Measurements from ENCODE around the gene RDH5. TPM values are rescaled to one million over a fixed set of nuclear protein-coding genes. Genes with fewer than 3 reads are reported as not detected.

Gene RDH5
- total RNA-seq, 1 experiment from 2014 or later: 5.8 TPM

GRCh38 chr12:55692631-55693322 lies 27.4 kb upstream of the RDH5 start:
- no peaks in the 10 kb centered on the region for H3K4me1 Mint-ChIP-seq
- POLR2A ChIA-PET: no interaction called here
- CTCF ChIA-PET: no interaction called here
- no peaks in the 10 kb centered on the region for H3K9me3 Mint-ChIP-seq
- no peak overlapping the region for H3K4me3 Mint-ChIP-seq
- peaks cover 26% of the 10 kb centered on the region for H3K36me3 Mint-ChIP-seq
- no peak overlapping the region for H3K27ac Mint-ChIP-seq
- TF ChIP-seq ZNF219 (CRISPR knock-in tag; IDR thresholded peaks at IDR 0.05; ENCODE audit: borderline replicate concordance) (no peak), TEAD4 (CRISPR knock-in tag; IDR thresholded peaks at IDR 0.05) (no peak), USF1 (CRISPR knock-in tag; IDR thresholded peaks at IDR 0.05) (no peak), MYBL2 (CRISPR knock-in tag; IDR thresholded peaks at IDR 0.05) (no peak), NR2C2 (CRISPR knock-in tag; IDR thresholded peaks at IDR 0.05) (no peak), CREB1 (CRISPR knock-in tag; IDR thresholded peaks at IDR 0.05) (no peak)
- no peak for ATAC-seq
- no peaks in the 10 kb centered on the region for H3K27me3 Mint-ChIP-seq (ENCODE audit: low read depth)
- DNase-seq (ENCODE audit: low spot score): no peak

GRCh38 chr12:55693323-55694187 lies 26.6 kb upstream of the RDH5 start:
- no peak overlapping the region for H3K4me3 Mint-ChIP-seq
- ChIA-PET CTCF (interaction anchor here (0.6 to 1.0 kb wide), 3 partner anchors 12 to 14 kb away, joined by 3 read pairs; partner anchors contain the start of gene ITGA7), POLR2A (no interaction called here)
- H3K27me3 Mint-ChIP-seq (ENCODE audit: low read depth): no peaks in the 10 kb centered on the region
- H3K27ac Mint-ChIP-seq: no peak overlapping the region
- no peaks in the 10 kb centered on the region for H3K4me1 Mint-ChIP-seq
- H3K9me3 Mint-ChIP-seq: no peaks in the 10 kb centered on the region
- TF ChIP-seq ZNF425 (CRISPR knock-in tag; conservative IDR thresholded peaks at IDR 0.05): no peak
- no peak for TF ChIP-seq ZNF138 (CRISPR knock-in tag; conservative IDR thresholded peaks at IDR 0.05)
- TF ChIP-seq ZNF263 (CRISPR knock-in tag; IDR thresholded peaks at IDR 0.05; ENCODE audit: low read depth): no peak
- TF ChIP-seq AR (CRISPR knock-in tag; IDR thresholded peaks at IDR 0.05): no peak
- TF ChIP-seq ELF4 (CRISPR knock-in tag; IDR thresholded peaks at IDR 0.05; ENCODE audit: low read depth): no peak
- peaks cover 24% of the 10 kb centered on the region for H3K36me3 Mint-ChIP-seq
- DNase-seq (ENCODE audit: low spot score): no peak
- ATAC-seq: no peak

GRCh38 chr12:55694188-55694515 lies 26.0 kb upstream of the RDH5 start:
- CTCF ChIA-PET: interaction anchor here (0.6 to 1.0 kb wide), 3 partner anchors 12 to 13 kb away, joined by 3 read pairs; partner anchors contain the start of gene ITGA7
- no peak for DNase-seq (ENCODE audit: low spot score)
- no peak overlapping the region for H3K27ac Mint-ChIP-seq
- H3K36me3 Mint-ChIP-seq: peaks cover 24% of the 10 kb centered on the region
- no peak for TF ChIP-seq ARID4B (CRISPR knock-in tag; IDR thresholded peaks at IDR 0.05; ENCODE audit: borderline replicate concordance)
- no peak overlapping the region for H3K4me3 Mint-ChIP-seq
- H3K27me3 Mint-ChIP-seq (ENCODE audit: low read depth): no peaks in the 10 kb centered on the region
- POLR2A ChIA-PET: interaction anchor here (0.9 kb wide), 1 partner anchor 10 kb away, joined by 3 read pairs; no protein-coding TSS in a partner anchor
- no peaks in the 10 kb centered on the region for H3K9me3 Mint-ChIP-seq
- no peak for ATAC-seq
- H3K4me1 Mint-ChIP-seq: no peaks in the 10 kb centered on the region

Data from WTC11 (cell line).